HepG2 (cell line): ENCODE measurements around the gene ARHGAP29. TPM values are rescaled to one million over a fixed set of nuclear protein-coding genes. Genes with fewer than 3 reads are reported as not detected.

Experiments used
- ATAC-seq: fragments of 200-7000 bp; cut with Tn5 transposase; 3 replicates; pipeline ENCODE4 v1.9.1; 2020; ENCODE audit warnings: mild to moderate bottlenecking, moderate library complexity
- BruUV-seq: library from RNA; stranded (reverse); fragments of 400-500 nt; replicated peaks from 2 replicates; lab custom pipeline; 2021; lab: Mats Ljungman, UMichigan
- CTCF ChIA-PET: fragments of 300-600 bp; formaldehyde crosslinking; extraction: SDS; loops from one replicate; lab custom pipeline; 2021; ENCODE audit warnings: low total read pairs, inconsistent platforms, low intra/inter-chr PET ratio; lab: Yijun Ruan, JAX
- POLR2A ChIA-PET: fragments of 350-600 bp; sonication (Branson Sonifier 250); formaldehyde crosslinking; loops from one replicate; lab custom pipeline; 2020; ENCODE audit warnings: antibody characterized with exemption, inconsistent platforms; lab: Yijun Ruan, JAX
- DNase-seq: peaks from one replicate; pipeline ENCODE4 v3.0.0-alpha.2; 2015; ENCODE audit warnings: low spot score
- FAIRE-seq: peaks from 3 replicates; lab custom pipeline; 2011; peaks lifted over from hg19 to GRCh38; lab: Jason Lieb, UNC
- H2AFZ ChIP-seq: one replicate; pipeline ENCODE4 v1.6.1; 2011; ENCODE audit warnings: low read length, inconsistent platforms
- H3K27ac ChIP-seq: fragments of 300-600 bp; 3 replicates; pipeline ENCODE4 v1.8.0; 2011; ENCODE audit warnings: mixed run types, mild to moderate bottlenecking, mixed read lengths, low read length, inconsistent platforms; ENCODE audit not compliant: insufficient read depth; ENCODE audit errors: extremely low read length
- H3K27me3 ChIP-seq, 2 experiments: fragments of 200-600 bp in 1 of 2; 2 replicates in 1 of 2; 3 replicates in 1 of 2; pipeline versions ENCODE4 v1.6.0 to v1.8.0; 2011; ENCODE audit warnings: low read length in 2 of 2, mild to moderate bottlenecking in 2 of 2, moderate library complexity in 2 of 2, inconsistent platforms in 1 of 2; ENCODE audit not compliant: insufficient read depth in 2 of 2, control insufficient read depth in 1 of 2
- H3K36me3 ChIP-seq, 2 experiments: fragments of 200-600 bp in 1 of 2; replicated peaks in 1 of 2; 2 replicates in 1 of 2; 3 replicates in 1 of 2; pipeline versions ENCODE4 v1.5.1 to v1.8.0; 2011; ENCODE audit warnings: low read length in 2 of 2, inconsistent platforms in 1 of 2; ENCODE audit not compliant: insufficient read depth in 2 of 2, control insufficient read depth in 1 of 2
- H3K4me1 ChIP-seq: 2 replicates; pipeline ENCODE4 v1.5.1; 2012; ENCODE audit warnings: low read length, inconsistent platforms; ENCODE audit not compliant: insufficient read depth
- H3K4me2 ChIP-seq: 2 replicates; pipeline ENCODE4 v1.6.0; 2011; ENCODE audit warnings: low read depth, low read length, inconsistent platforms
- H3K4me3 ChIP-seq, 3 experiments: fragments of 200-600 bp in 1 of 3; sonication (generic), shearing (Covaris generic) in 1 of 3; replicated peaks in 1 of 3; 2 replicates each; pipeline ENCODE4 v1.5.1; 2011 to 2016; ENCODE audit warnings: low read length in 3 of 3, inconsistent platforms in 2 of 3, low read depth in 2 of 3, mild to moderate bottlenecking in 2 of 3, control low read depth in 1 of 3, mixed read lengths in 1 of 3; ENCODE audit not compliant: insufficient read depth in 1 of 3
- H3K79me2 ChIP-seq: one replicate; pipeline ENCODE4 v1.6.1; 2011; ENCODE audit warnings: low read length, inconsistent platforms; ENCODE audit not compliant: insufficient read depth
- H3K9ac ChIP-seq: 2 replicates; pipeline ENCODE4 v1.6.0; 2011; ENCODE audit warnings: mild to moderate bottlenecking, low read depth, low read length, inconsistent platforms; ENCODE audit not compliant: insufficient read depth
- H3K9me3 ChIP-seq: 2 replicates; pipeline ENCODE4 v1.5.1; 2012; ENCODE audit warnings: mild to moderate bottlenecking, low read length
- H4K20me1 ChIP-seq: 2 replicates; pipeline ENCODE4 v1.6.0; 2011; ENCODE audit warnings: inconsistent platforms, mild to moderate bottlenecking, low read length, moderate library complexity; ENCODE audit not compliant: insufficient read depth
- ARNT ChIP-seq: fragments of 450-650 bp; IDR thresholded peaks from 2 replicates; pipeline ENCODE4 v1.6.1; 2017
- FLYWCH1 ChIP-seq: sonication (generic); formaldehyde crosslinking; IDR thresholded peaks from 2 replicates; pipeline ENCODE4 v1.8.1; 2023; ENCODE audit warnings: mild to moderate bottlenecking, missing genetic modification reagents
- GTF2F1 ChIP-seq: fragments of 150-350 bp; IDR thresholded peaks from 2 replicates; pipeline ENCODE4 v1.6.1; 2014; ENCODE audit warnings: low read length
- HHEX ChIP-seq: IDR thresholded peaks from 2 replicates; pipeline ENCODE4 v1.6.1; 2016; ENCODE audit warnings: control low read depth
- KLF11 ChIP-seq: IDR thresholded peaks from 2 replicates; pipeline ENCODE4 v1.6.1; 2016; ENCODE audit warnings: missing compliant biosample characterization
- KLF6 ChIP-seq: IDR thresholded peaks from 2 replicates; pipeline ENCODE4 v1.8.0; 2016; ENCODE audit warnings: missing biosample characterization, missing genetic modification reagents
- NFYB ChIP-seq: sonication (generic); formaldehyde crosslinking; IDR thresholded peaks from 2 replicates; pipeline ENCODE4 v1.4.0; 2020; ENCODE audit warnings: missing genetic modification reagents
- POLR2AphosphoS5 ChIP-seq: IDR thresholded peaks from 2 replicates; pipeline ENCODE4 v1.6.1; 2012; ENCODE audit warnings: low read depth, low read length
- SIN3A ChIP-seq: IDR thresholded peaks from 2 replicates; pipeline ENCODE4 v1.6.1; 2011; ENCODE audit warnings: low read depth, mild to moderate bottlenecking, control low read depth, low read length, borderline replicate concordance
- ZNF547 ChIP-seq: sonication (generic); formaldehyde crosslinking; IDR thresholded peaks from 2 replicates; pipeline ENCODE4 v1.5.1; 2020; ENCODE audit warnings: mild to moderate bottlenecking, missing genetic modification reagents
- ZNF749 ChIP-seq: sonication (generic); formaldehyde crosslinking; IDR thresholded peaks from 2 replicates; pipeline ENCODE4 v1.8.0; 2022; ENCODE audit warnings: mild to moderate bottlenecking, missing genetic modification reagents, moderate library complexity, borderline replicate concordance
- ZSCAN31 ChIP-seq: sonication (generic); formaldehyde crosslinking; IDR thresholded peaks from 2 replicates; pipeline ENCODE4 v1.5.0; 2020; ENCODE audit warnings: low read depth, mild to moderate bottlenecking, missing genetic modification reagents
- WGBS: methylation state at CpG from one replicate; pipeline ENCODE4 v1.1.6; 2017; ENCODE audit warnings: low lambda C conversion rate; 5-methylcytosine and 5-hydroxymethylcytosine counted together
- in situ Hi-C: cut with HindIII; loops from 2 replicates; pipeline ENCODE4 v1.10.0; 2017; ENCODE audit warnings: low pct_unique_long_range_greater_than_20kb; ENCODE audit not compliant: extremely low pct_ligation_motif_present
- intact Hi-C: fragments of 100-400 bp; cut with micrococcal nuclease; formaldehyde crosslinking; loops from one replicate; pipeline ENCODE4 v1.10.0; 2022; ENCODE audit not compliant: unreplicated experiment
- polyA plus RNA-seq, 8 experiments: library from polyadenylated mRNA; depleted of rRNA in 3 of 8; stranded (reverse) in 7 of 8; unstranded in 1 of 8; fragments of >200 nt; fragmentation: Illumina TruSeq in 4 of 8; extraction: Trizol in 4 of 8; gene quantifications; 2 replicates each; pipeline versions ENCODE4 v1.2.1 to v1.2.3, GENCODE V29; 2011 to 2016; ENCODE audit warnings: low read depth in 4 of 8, missing spikeins in 1 of 8, mixed read lengths in 1 of 8; ENCODE audit not compliant: insufficient read depth in 1 of 8
- total RNA-seq, 5 experiments: library from RNA; depleted of rRNA; stranded (reverse); fragments of >200 nt; fragmentation: Illumina TruSeq; extraction: Trizol; gene quantifications; 2 replicates each; pipeline ENCODE4 v1.2.3, GENCODE V29; 2016; ENCODE audit warnings: low read depth in 1 of 5
- TF ChIP-seq, protein P1 (sequence below): sonication (generic); formaldehyde crosslinking; IDR thresholded peaks from 2 replicates; pipeline ENCODE4 v1.5.0; 2020; ENCODE audit warnings: missing genetic modification reagents
- TF ChIP-seq, protein P2 (sequence below), 2 experiments: sonication (generic) in 1 of 2; formaldehyde crosslinking in 1 of 2; IDR thresholded peaks; 2 replicates each; pipeline versions ENCODE4 v1.4.0 to v1.6.1; 2016 to 2020; ENCODE audit warnings: borderline replicate concordance in 1 of 2, low read depth in 1 of 2, mild to moderate bottlenecking in 1 of 2, missing genetic modification reagents in 1 of 2

Gene ARHGAP29
- total and polyA plus RNA-seq, 2 of the 13 experiments (the other 11 are each of a cell fraction or from before 2014, with no cell fraction given) = 12.8 to 18.3 TPM

DNA sequence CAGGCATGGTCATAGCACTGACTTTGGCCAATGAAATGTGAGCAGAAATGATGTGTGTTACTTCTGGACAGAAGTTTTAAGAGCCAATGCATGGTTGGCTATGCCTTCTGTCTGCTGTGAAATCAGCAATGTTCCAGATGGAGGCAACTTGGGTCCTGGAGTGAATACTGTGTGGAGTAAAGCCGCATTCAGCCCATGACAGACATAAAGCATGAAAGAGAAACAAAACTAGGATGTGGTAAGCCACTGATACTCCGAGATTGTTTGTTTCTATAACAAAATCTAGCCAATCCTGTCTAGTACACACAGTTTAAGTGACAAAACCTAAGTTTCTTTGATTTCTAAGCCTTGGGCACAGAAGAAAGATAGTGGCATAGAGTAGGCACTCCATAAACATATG, 47.1 kb upstream of the ARHGAP29 start:
- Histone ChIP-seq H3K9ac (no peak overlapping the region), H2AFZ (no peak overlapping the region), H3K4me1 (peaks cover 22% of the 10 kb centered on the region), H3K4me3 (no peak overlapping the region), H3K27ac (no peak overlapping the region), H3K36me3 (no peaks in the 10 kb centered on the region), H3K79me2 (no peaks in the 10 kb centered on the region), H3K4me2 (no peak overlapping the region), H3K9me3 (no peaks in the 10 kb centered on the region), H3K27me3 (no peaks in the 10 kb centered on the region), H4K20me1 (no peaks in the 10 kb centered on the region)
- 46% methylated on average over 2 of the region's 2 CpGs for WGBS
- DNase-seq (no peak), FAIRE-seq (no peak), ATAC-seq (no peak)
- intact Hi-C loops = no loop called here
- ChIA-PET POLR2A (no interaction called here), CTCF (no interaction called here)
- in situ Hi-C loops = no loop called here
- TF ChIP-seq SIN3A (no peak), HHEX (CRISPR knock-in tag) (no peak), FLYWCH1 (CRISPR knock-in tag) (no peak), POLR2AphosphoS5 (no peak), NFYB (CRISPR knock-in tag) (no peak), ZNF749 (CRISPR knock-in tag) (no peak), ZNF547 (CRISPR knock-in tag) (no peak), GTF2F1 (no peak), KLF11 (CRISPR knock-in tag) (no peak), KLF6 (CRISPR knock-in tag) (no peak), ZSCAN31 (CRISPR knock-in tag) (no peak), ARNT (no peak)
- TF ChIP-seq, protein P1, sequence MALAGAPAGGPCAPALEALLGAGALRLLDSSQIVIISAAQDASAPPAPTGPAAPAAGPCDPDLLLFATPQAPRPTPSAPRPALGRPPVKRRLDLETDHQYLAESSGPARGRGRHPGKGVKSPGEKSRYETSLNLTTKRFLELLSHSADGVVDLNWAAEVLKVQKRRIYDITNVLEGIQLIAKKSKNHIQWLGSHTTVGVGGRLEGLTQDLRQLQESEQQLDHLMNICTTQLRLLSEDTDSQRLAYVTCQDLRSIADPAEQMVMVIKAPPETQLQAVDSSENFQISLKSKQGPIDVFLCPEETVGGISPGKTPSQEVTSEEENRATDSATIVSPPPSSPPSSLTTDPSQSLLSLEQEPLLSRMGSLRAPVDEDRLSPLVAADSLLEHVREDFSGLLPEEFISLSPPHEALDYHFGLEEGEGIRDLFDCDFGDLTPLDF = no peak
- TF ChIP-seq, protein P2, sequence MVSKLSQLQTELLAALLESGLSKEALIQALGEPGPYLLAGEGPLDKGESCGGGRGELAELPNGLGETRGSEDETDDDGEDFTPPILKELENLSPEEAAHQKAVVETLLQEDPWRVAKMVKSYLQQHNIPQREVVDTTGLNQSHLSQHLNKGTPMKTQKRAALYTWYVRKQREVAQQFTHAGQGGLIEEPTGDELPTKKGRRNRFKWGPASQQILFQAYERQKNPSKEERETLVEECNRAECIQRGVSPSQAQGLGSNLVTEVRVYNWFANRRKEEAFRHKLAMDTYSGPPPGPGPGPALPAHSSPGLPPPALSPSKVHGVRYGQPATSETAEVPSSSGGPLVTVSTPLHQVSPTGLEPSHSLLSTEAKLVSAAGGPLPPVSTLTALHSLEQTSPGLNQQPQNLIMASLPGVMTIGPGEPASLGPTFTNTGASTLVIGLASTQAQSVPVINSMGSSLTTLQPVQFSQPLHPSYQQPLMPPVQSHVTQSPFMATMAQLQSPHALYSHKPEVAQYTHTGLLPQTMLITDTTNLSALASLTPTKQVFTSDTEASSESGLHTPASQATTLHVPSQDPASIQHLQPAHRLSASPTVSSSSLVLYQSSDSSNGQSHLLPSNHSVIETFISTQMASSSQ (IDR thresholded peaks at IDR 0.05; ENCODE audit: low read depth) = no peak
- TF ChIP-seq, protein P2 (CRISPR knock-in tag; IDR thresholded peaks at IDR 0.05; ENCODE audit: borderline replicate concordance) = no peak
- BruUV-seq = no TSS peak
